Measurements from ENCODE around the gene JAG2. TPM values are rescaled to one million over a fixed set of nuclear protein-coding genes. Genes with fewer than 3 reads are reported as not detected.

JAG2 gene
- total RNA-seq, 1 experiment from 2014 or later: 43.7 TPM

DNA sequence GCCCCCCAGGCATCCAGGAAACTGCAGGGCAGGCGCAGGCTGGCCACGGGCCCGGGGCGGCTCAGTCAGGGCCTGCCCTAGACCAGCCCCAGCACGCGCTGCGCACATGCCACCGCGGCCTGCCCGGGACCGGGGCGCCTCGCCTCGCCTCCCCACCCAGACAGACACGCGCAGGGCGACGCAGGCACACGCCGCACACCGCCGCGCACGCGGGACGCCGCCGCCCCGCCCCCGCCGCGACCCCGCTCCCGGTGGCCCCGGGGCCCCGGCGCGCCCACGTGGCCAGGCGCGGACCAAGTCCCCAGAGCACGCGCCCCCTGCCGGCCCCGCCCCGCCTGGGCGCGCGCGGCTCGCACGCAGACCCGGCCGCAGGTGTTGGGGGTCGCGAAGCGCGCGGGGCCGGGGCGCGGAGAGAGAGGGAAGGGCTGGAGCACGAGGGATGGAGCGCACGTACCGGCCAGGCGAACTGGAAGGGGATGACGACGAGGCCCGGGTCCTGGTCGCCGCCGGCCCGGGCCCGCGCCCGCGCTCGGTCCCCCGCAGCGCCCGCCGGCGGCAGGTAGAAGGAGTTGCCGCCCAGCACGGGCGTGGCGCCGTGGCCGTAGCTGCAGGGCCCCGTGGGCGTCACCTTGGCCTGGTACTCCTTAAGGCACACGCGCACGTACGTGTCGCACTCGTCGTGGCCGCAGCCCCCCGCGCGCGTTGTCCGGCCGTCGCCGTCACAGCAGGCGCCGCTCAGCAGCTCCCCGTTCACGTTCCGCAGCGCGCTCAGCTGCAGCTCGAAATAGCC lies 1.1 kb downstream of the JAG2 start:
- in situ Hi-C loops (cut with HindIII; ENCODE audit: low pct_unique_long_range_greater_than_20kb, low sequenced_read_pairs): no loop called here
- Histone ChIP-seq H3K27me3 (ENCODE audit: control insufficient read depth, insufficient read depth, low read length) (no peaks in the 10 kb centered on the region), H3K4me3 (ENCODE audit: low read depth in 2 of 2, low read length in 2 of 2) (peak overlapping the region; percentile 34 to 42), H3K27ac (ENCODE audit: low read length) (peak overlapping the region; percentile 51; the same call in 1 of the 2 replicates), H3K4me1 (ENCODE audit: control insufficient read depth, insufficient read depth, low read length) (peaks cover 43% of the 10 kb centered on the region), H3K9me3 (ENCODE audit: control insufficient read depth, insufficient read depth, low read depth, low read length) (no peaks in the 10 kb centered on the region), H3K36me3 (ENCODE audit: control insufficient read depth, insufficient read depth, low read length) (no peaks in the 10 kb centered on the region)
- CTCF ChIA-PET: no interaction called here
- intact Hi-C loops (cut with micrococcal nuclease; ENCODE audit: unreplicated experiment): loop anchor here (10.0 kb wide), 1 partner anchor 73 kb away; no protein-coding TSS in a partner anchor
- POLR2A ChIA-PET: no interaction called here
- BruUV-seq (replicated peaks): no TSS peak
- TF ChIP-seq TCF7L2 (IDR thresholded peaks at IDR 0.05; ENCODE audit: low read depth, low read length) (no peak), POLR2AphosphoS5 (IDR thresholded peaks at IDR 0.05; ENCODE audit: low read depth, low read length) (no peak), SIN3A (IDR thresholded peaks at IDR 0.05; ENCODE audit: borderline replicate concordance, insufficient read depth, low read depth, low read length) (no peak)
- TF ChIP-seq, protein P1, sequence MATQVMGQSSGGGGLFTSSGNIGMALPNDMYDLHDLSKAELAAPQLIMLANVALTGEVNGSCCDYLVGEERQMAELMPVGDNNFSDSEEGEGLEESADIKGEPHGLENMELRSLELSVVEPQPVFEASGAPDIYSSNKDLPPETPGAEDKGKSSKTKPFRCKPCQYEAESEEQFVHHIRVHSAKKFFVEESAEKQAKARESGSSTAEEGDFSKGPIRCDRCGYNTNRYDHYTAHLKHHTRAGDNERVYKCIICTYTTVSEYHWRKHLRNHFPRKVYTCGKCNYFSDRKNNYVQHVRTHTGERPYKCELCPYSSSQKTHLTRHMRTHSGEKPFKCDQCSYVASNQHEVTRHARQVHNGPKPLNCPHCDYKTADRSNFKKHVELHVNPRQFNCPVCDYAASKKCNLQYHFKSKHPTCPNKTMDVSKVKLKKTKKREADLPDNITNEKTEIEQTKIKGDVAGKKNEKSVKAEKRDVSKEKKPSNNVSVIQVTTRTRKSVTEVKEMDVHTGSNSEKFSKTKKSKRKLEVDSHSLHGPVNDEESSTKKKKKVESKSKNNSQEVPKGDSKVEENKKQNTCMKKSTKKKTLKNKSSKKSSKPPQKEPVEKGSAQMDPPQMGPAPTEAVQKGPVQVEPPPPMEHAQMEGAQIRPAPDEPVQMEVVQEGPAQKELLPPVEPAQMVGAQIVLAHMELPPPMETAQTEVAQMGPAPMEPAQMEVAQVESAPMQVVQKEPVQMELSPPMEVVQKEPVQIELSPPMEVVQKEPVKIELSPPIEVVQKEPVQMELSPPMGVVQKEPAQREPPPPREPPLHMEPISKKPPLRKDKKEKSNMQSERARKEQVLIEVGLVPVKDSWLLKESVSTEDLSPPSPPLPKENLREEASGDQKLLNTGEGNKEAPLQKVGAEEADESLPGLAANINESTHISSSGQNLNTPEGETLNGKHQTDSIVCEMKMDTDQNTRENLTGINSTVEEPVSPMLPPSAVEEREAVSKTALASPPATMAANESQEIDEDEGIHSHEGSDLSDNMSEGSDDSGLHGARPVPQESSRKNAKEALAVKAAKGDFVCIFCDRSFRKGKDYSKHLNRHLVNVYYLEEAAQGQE (IDR thresholded peaks at IDR 0.05; ENCODE audit: insufficient read depth in 1 of 2, low read depth in 2 of 2, low read length in 1 of 2): no peak
- TF ChIP-seq, protein P2, sequence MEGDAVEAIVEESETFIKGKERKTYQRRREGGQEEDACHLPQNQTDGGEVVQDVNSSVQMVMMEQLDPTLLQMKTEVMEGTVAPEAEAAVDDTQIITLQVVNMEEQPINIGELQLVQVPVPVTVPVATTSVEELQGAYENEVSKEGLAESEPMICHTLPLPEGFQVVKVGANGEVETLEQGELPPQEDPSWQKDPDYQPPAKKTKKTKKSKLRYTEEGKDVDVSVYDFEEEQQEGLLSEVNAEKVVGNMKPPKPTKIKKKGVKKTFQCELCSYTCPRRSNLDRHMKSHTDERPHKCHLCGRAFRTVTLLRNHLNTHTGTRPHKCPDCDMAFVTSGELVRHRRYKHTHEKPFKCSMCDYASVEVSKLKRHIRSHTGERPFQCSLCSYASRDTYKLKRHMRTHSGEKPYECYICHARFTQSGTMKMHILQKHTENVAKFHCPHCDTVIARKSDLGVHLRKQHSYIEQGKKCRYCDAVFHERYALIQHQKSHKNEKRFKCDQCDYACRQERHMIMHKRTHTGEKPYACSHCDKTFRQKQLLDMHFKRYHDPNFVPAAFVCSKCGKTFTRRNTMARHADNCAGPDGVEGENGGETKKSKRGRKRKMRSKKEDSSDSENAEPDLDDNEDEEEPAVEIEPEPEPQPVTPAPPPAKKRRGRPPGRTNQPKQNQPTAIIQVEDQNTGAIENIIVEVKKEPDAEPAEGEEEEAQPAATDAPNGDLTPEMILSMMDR (IDR thresholded peaks at IDR 0.05): peak; percentile 76
- peak; percentile 27; the same call in 1 of the 2 replicates for ATAC-seq
- DNase-seq (ENCODE audit: low read depth, low spot score): no peak

DNA sequence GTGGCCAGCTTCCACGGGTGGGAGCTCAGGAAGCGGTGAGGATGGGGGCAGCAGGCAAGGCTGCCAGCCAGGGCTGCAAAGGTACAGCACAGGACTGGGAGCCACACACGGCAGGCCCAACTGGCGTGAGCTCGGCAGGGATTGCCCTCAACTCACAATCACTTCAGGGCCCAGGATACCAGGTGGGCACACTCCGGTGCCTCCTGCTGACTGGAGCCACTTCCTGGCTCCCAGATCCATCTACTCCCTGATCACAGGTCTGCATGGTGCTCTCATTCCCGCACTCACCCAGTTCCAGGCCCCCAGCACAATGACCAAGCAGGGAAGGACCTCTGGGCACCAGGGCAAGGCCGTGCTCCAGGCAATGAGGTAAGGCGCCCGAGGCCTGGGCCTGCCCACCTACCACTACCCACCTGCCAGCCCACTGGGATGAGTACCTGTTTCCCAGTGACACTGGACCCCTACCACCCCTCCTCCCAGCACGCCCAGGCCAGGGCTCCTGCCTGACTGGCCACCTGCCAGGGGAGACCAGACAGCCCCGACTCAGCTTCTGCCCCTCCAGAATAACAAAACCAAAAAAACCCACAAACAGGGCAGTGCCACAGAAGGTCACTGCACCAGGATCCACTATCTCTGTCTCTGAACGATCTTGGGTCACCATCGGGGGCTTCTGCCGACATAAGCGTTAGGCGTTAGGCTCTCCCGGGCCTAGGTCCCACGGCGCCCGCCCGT lies 1.8 kb downstream of the JAG2 start:
- POLR2A ChIA-PET: no interaction called here

More for the DNA sequence above, 1.8 kb downstream of the JAG2 start:
- H3K4me3 ChIP-seq (ENCODE audit: low read depth in 2 of 2, low read length in 2 of 2): peak overlapping the region; percentile 16 to 34
- in situ Hi-C loops (cut with HindIII; ENCODE audit: low pct_unique_long_range_greater_than_20kb, low sequenced_read_pairs) (no loop called here), intact Hi-C loops (cut with micrococcal nuclease; ENCODE audit: unreplicated experiment) (loop anchor here (10.0 kb wide), 1 partner anchor 72 kb away; no protein-coding TSS in a partner anchor)
- CTCF ChIA-PET: interaction anchor here (1.4 kb wide), 1 partner anchor 14 kb away, joined by 3 read pairs; no protein-coding TSS in a partner anchor
- H3K4me1 ChIP-seq (ENCODE audit: control insufficient read depth, insufficient read depth, low read length): peaks cover 41% of the 10 kb centered on the region
- H3K36me3 ChIP-seq (ENCODE audit: control insufficient read depth, insufficient read depth, low read length): no peaks in the 10 kb centered on the region
- no peaks in the 10 kb centered on the region for H3K9me3 ChIP-seq (ENCODE audit: control insufficient read depth, insufficient read depth, low read depth, low read length)
- TF ChIP-seq, protein P2 (IDR thresholded peaks at IDR 0.05): no peak
- TF ChIP-seq TCF7L2 (IDR thresholded peaks at IDR 0.05; ENCODE audit: low read depth, low read length): no peak
- no peak for TF ChIP-seq SIN3A (IDR thresholded peaks at IDR 0.05; ENCODE audit: borderline replicate concordance, insufficient read depth, low read depth, low read length)
- no peak for TF ChIP-seq POLR2AphosphoS5 (IDR thresholded peaks at IDR 0.05; ENCODE audit: low read depth, low read length)
- TF ChIP-seq, protein P1 (IDR thresholded peaks at IDR 0.05; ENCODE audit: insufficient read depth in 1 of 2, low read depth in 2 of 2, low read length in 1 of 2): no peak
- ATAC-seq (no peak), DNase-seq (ENCODE audit: low read depth, low spot score) (no peak)
- H3K27me3 ChIP-seq (ENCODE audit: control insufficient read depth, insufficient read depth, low read length): no peaks in the 10 kb centered on the region
- no TSS peak for BruUV-seq (replicated peaks)
- peak overlapping the region; percentile 51 for H3K27ac ChIP-seq (ENCODE audit: low read length)

All from Panc1 (cell line).